SK-N-SH treated with all-trans-retinoic acid at 6 μM for 48 hours (cell line): ENCODE results near the gene OLFM1.

Experiments used
- ARNTL ChIP-seq: fragments of 450-650 bp; formaldehyde crosslinking; IDR thresholded peaks from 2 replicates; pipeline ENCODE4 v1.5.0; 2020; ENCODE audit warnings: low read depth, mild to moderate bottlenecking, moderate library complexity, borderline replicate concordance
- CSDC2 ChIP-seq: fragments of 250-450 bp; sonication (Bioruptor Pico); IDR thresholded peaks from 2 replicates; pipeline ENCODE4 v1.5.0; 2020; ENCODE audit warnings: mild to moderate bottlenecking, moderate library complexity
- ESRRG ChIP-seq: fragments of 250-450 bp; sonication (Bioruptor Pico); IDR thresholded peaks from 2 replicates; pipeline ENCODE4 v1.6.1; 2021; ENCODE audit warnings: mild to moderate bottlenecking
- PATZ1 ChIP-seq: fragments of 250-450 bp; sonication (Bioruptor Pico); IDR thresholded peaks from 2 replicates; pipeline ENCODE4 v1.8.0; 2020; ENCODE audit warnings: mild to moderate bottlenecking, moderate library complexity, borderline replicate concordance
- POU6F1 ChIP-seq: fragments of 250-450 bp; sonication (Bioruptor Pico); IDR thresholded peaks from 2 replicates; pipeline ENCODE4 v1.8.0; 2021; ENCODE audit warnings: low read depth, mild to moderate bottlenecking, moderate library complexity, borderline replicate concordance
- PPARA ChIP-seq: fragments of 250-450 bp; sonication (Bioruptor Pico); IDR thresholded peaks from 2 replicates; pipeline ENCODE4 v1.5.0; 2020; ENCODE audit warnings: mild to moderate bottlenecking, borderline replicate concordance
- SNAI2 ChIP-seq: fragments of 250-450 bp; sonication (Bioruptor Pico); IDR thresholded peaks from 2 replicates; pipeline ENCODE4 v1.5.0; 2020; ENCODE audit warnings: mild to moderate bottlenecking, moderate library complexity
- TCF4 ChIP-seq: fragments of 250-450 bp; sonication (Bioruptor Pico); IDR thresholded peaks from 2 replicates; pipeline ENCODE4 v1.8.0; 2021; ENCODE audit warnings: mild to moderate bottlenecking, moderate library complexity, borderline replicate concordance
- TOX ChIP-seq: fragments of 250-450 bp; sonication (Bioruptor Pico); IDR thresholded peaks from 2 replicates; pipeline ENCODE4 v1.8.0; 2021; ENCODE audit warnings: mild to moderate bottlenecking, moderate library complexity, borderline replicate concordance
- ZFP3 ChIP-seq: fragments of 250-450 bp; sonication (Bioruptor Pico); IDR thresholded peaks from 2 replicates; pipeline ENCODE4 v1.5.0; 2020; ENCODE audit warnings: mild to moderate bottlenecking, moderate library complexity
- ZFP30 ChIP-seq: fragments of 450-650 bp; formaldehyde crosslinking; IDR thresholded peaks from 2 replicates; pipeline ENCODE4 v1.5.0; 2022; ENCODE audit warnings: mild to moderate bottlenecking, moderate library complexity
- ZNF565 ChIP-seq: fragments of 450-650 bp; formaldehyde crosslinking; conservative IDR thresholded peaks from 2 replicates; pipeline ENCODE4 v1.5.0; 2020; ENCODE audit warnings: low read depth, mild to moderate bottlenecking, moderate library complexity
- ZNF70 ChIP-seq: fragments of 450-650 bp; formaldehyde crosslinking; IDR thresholded peaks from 2 replicates; pipeline ENCODE4 v1.5.0; 2020; ENCODE audit warnings: mild to moderate bottlenecking, moderate library complexity
- ZNF8 ChIP-seq: fragments of 450-650 bp; formaldehyde crosslinking; IDR thresholded peaks from 2 replicates; pipeline ENCODE4 v1.5.0; 2020; ENCODE audit warnings: mild to moderate bottlenecking, moderate library complexity

GRCh38 chr9:135090081-135090480, 2.6 kb downstream of the OLFM1 start:
- no peak for TF ChIP-seq TOX (CRISPR knock-in tag)
- TF ChIP-seq ESRRG (CRISPR knock-in tag): no peak
- TF ChIP-seq ZFP3: no peak
- TF ChIP-seq PPARA (CRISPR knock-in tag): no peak
- no peak for TF ChIP-seq ZFP30
- no peak for TF ChIP-seq POU6F1 (CRISPR knock-in tag)
- no peak for TF ChIP-seq ZNF8 (CRISPR knock-in tag)
- no peak for TF ChIP-seq CSDC2 (CRISPR knock-in tag)
- no peak for TF ChIP-seq ZNF70 (CRISPR knock-in tag)
- no peak for TF ChIP-seq PATZ1 (CRISPR knock-in tag)
- no peak for TF ChIP-seq TCF4 (CRISPR knock-in tag)
- no peak for TF ChIP-seq ZNF565
- TF ChIP-seq ARNTL (CRISPR knock-in tag): no peak
- TF ChIP-seq SNAI2 (CRISPR knock-in tag): no peak
